ENCODE results near the gene ENOX2.

The ENOX2 gene

GRCh38 chrX:130694983-130695382 lies 208.0 kb downstream of the ENOX2 start:
- DNase-seq = no peak

- no peak for DNase-seq
Measured at GRCh38 chrX:130691576-130691975, 211.4 kb downstream of the ENOX2 start.

- peak; percentile 65 for DNase-seq
Measured at GRCh38 chrX:130688360-130688759, 214.6 kb downstream of the ENOX2 start.

- DNase-seq = no peak
Measured at GRCh38 chrX:130682990-130683389, 220.0 kb downstream of the ENOX2 start.

GRCh38 chrX:130680164-130681035 lies 222.6 kb downstream of the ENOX2 start:
- no peak for DNase-seq

- no peak for DNase-seq
Measured at GRCh38 chrX:130676861-130677260, 226.1 kb downstream of the ENOX2 start.

- no peak for DNase-seq
Measured at GRCh38 chrX:130672214-130672613, 230.8 kb downstream of the ENOX2 start.

GRCh38 chrX:130669233-130669632 lies 233.8 kb downstream of the ENOX2 start:
- no peak for DNase-seq

- no peak for DNase-seq
Measured at GRCh38 chrX:130665263-130665662, 237.7 kb downstream of the ENOX2 start.

GRCh38 chrX:130658310-130658709 lies 244.7 kb downstream of the ENOX2 start:
- no peak for DNase-seq

- no peak for DNase-seq
Measured at GRCh38 chrX:130654409-130654950, 248.5 kb downstream of the ENOX2 start.

- no peak for DNase-seq
Measured at GRCh38 chrX:130652824-130653578, 250.0 kb downstream of the ENOX2 start.

GRCh38 chrX:130649738-130650137 lies 253.3 kb downstream of the ENOX2 start:
- DNase-seq = no peak

GRCh38 chrX:130647468-130647867 lies 255.5 kb downstream of the ENOX2 start:
- DNase-seq = no peak

GRCh38 chrX:130645955-130646583 lies 256.9 kb downstream of the ENOX2 start:
- DNase-seq = no peak

GRCh38 chrX:130637591-130637990 lies 265.4 kb downstream of the ENOX2 start:
- peak; percentile 7 for DNase-seq

GRCh38 chrX:130636277-130636676 lies 266.7 kb downstream of the ENOX2 start:
- DNase-seq = peak; percentile 67

- no peak for DNase-seq
Measured at GRCh38 chrX:130631011-130631410, 272.0 kb downstream of the ENOX2 start.

GRCh38 chrX:130628516-130628915 lies 274.5 kb downstream of the ENOX2 start:
- DNase-seq = no peak

- no peak for DNase-seq
Measured at GRCh38 chrX:130626521-130626920, 276.5 kb downstream of the ENOX2 start.

GRCh38 chrX:130625386-130625785 lies 277.6 kb downstream of the ENOX2 start:
- no peak for DNase-seq

GRCh38 chrX:130623518-130623917 lies 279.5 kb downstream of the ENOX2 start:
- no peak for DNase-seq

- DNase-seq = no peak
Measured at GRCh38 chrX:130615941-130616340, 287.1 kb downstream of the ENOX2 start.

Measured in MV-4-11 (cell line).